IMR-90 (cell line): ENCODE measurements around the gene EIF1. TPM values are rescaled to one million over a fixed set of nuclear protein-coding genes. Genes with fewer than 3 reads are reported as not detected.

Experiments
- ATAC-seq: fragments of 200-7000 bp; cut with Tn5 transposase; 2 replicates; pipeline ENCODE4 v1.9.1; 2020; ENCODE audit warnings: low read depth, mild to moderate bottlenecking, moderate library complexity
- BruUV-seq: library from RNA; stranded (reverse); fragments of 400-500 nt; replicated peaks from 2 replicates; lab custom pipeline; 2021; lab: Mats Ljungman, UMichigan
- CTCF ChIA-PET: fragments of 300-600 bp; formaldehyde crosslinking; extraction: SDS; loops from one replicate; lab custom pipeline; 2021; ENCODE audit warnings: antibody characterized with exemption; lab: Yijun Ruan, JAX
- POLR2A ChIA-PET: fragments of 300-600 bp; sonication (Branson Sonifier 250); formaldehyde crosslinking; loops from one replicate; lab custom pipeline; 2022; ENCODE audit warnings: antibody characterized with exemption; ENCODE audit not compliant: unreplicated experiment; lab: Charles Lee
- DNase-seq: peaks from one replicate; pipeline ENCODE4 v3.0.0; 2013
- H2AFZ ChIP-seq: replicated peaks from 2 replicates; pipeline ENCODE3; 2013; ENCODE audit warnings: low read length, mild to moderate bottlenecking; ENCODE audit not compliant: poor library complexity
- H2AK5ac ChIP-seq: 2 replicates; pipeline ENCODE4 v1.6.1; 2013; ENCODE audit warnings: low read depth, low read length, inconsistent platforms
- H2AK9ac ChIP-seq: replicated peaks from 2 replicates; pipeline ENCODE3; 2013; ENCODE audit warnings: mild to moderate bottlenecking, low read depth, low read length, moderate library complexity; ENCODE audit not compliant: poor library complexity
- H2BK120ac ChIP-seq: 2 replicates; pipeline ENCODE4 v1.6.1; 2013; ENCODE audit warnings: low read depth, low read length, inconsistent platforms
- H2BK15ac ChIP-seq: 3 replicates; pipeline ENCODE4 v1.6.1; 2013; ENCODE audit warnings: low read depth, low read length, inconsistent platforms
- H2BK20ac ChIP-seq: 2 replicates; pipeline ENCODE4 v1.6.1; 2013; ENCODE audit warnings: low read depth, mild to moderate bottlenecking, inconsistent platforms, low read length, moderate library complexity
- H2BK5ac ChIP-seq: 2 replicates; pipeline ENCODE4 v1.6.1; 2013; ENCODE audit warnings: mild to moderate bottlenecking, low read depth, low read length, inconsistent platforms; ENCODE audit not compliant: poor library complexity, severe bottlenecking
- H3K14ac ChIP-seq: replicated peaks from 2 replicates; pipeline ENCODE4 v1.6.1; 2013; ENCODE audit warnings: low read depth, low read length, inconsistent platforms
- H3K18ac ChIP-seq: 2 replicates; pipeline ENCODE4 v1.6.1; 2013; ENCODE audit warnings: low read depth, low read length, control low read depth
- H3K23ac ChIP-seq: 2 replicates; pipeline ENCODE4 v1.6.1; 2013; ENCODE audit warnings: low read depth, low read length, inconsistent platforms
- H3K27ac ChIP-seq: 2 replicates; pipeline ENCODE4 v1.5.1; 2013; ENCODE audit warnings: mild to moderate bottlenecking, control low read depth, low read length; ENCODE audit not compliant: insufficient read depth
- H3K27me3 ChIP-seq: 2 replicates; pipeline ENCODE4 v1.6.1; 2013; ENCODE audit warnings: low read length; ENCODE audit not compliant: control insufficient read depth, insufficient read depth
- H3K36me3 ChIP-seq: 2 replicates; pipeline ENCODE4 v1.6.1; 2013; ENCODE audit warnings: low read length, mixed read lengths; ENCODE audit not compliant: control insufficient read depth, insufficient read depth
- H3K4ac ChIP-seq: 2 replicates; pipeline ENCODE4 v1.6.1; 2013; ENCODE audit warnings: low read depth, low read length, inconsistent platforms
- H3K4me1 ChIP-seq: 2 replicates; pipeline ENCODE4 v1.6.1; 2013; ENCODE audit warnings: low read length, mixed read lengths; ENCODE audit not compliant: control insufficient read depth, insufficient read depth
- H3K4me2 ChIP-seq: 2 replicates; pipeline ENCODE4 v1.6.1; 2013; ENCODE audit warnings: low read depth, mild to moderate bottlenecking, control low read depth, low read length, moderate library complexity
- H3K4me3 ChIP-seq: 2 replicates; pipeline ENCODE4 v1.5.1; 2013; ENCODE audit warnings: low read depth, mild to moderate bottlenecking, control low read depth, low read length, moderate library complexity; ENCODE audit not compliant: insufficient read depth
- H3K56ac ChIP-seq: 2 replicates; pipeline ENCODE4 v1.6.1; 2013; ENCODE audit warnings: low read length, inconsistent platforms; ENCODE audit not compliant: insufficient read depth; ENCODE audit errors: extremely low read depth
- H3K79me1 ChIP-seq, 2 experiments: 2 replicates each; pipeline ENCODE4 v1.6.1; 2013; ENCODE audit warnings: low read length in 2 of 2, inconsistent platforms in 1 of 2, low read depth in 1 of 2
- H3K9ac ChIP-seq: 2 replicates; pipeline ENCODE4 v1.6.1; 2013; ENCODE audit warnings: low read depth, low read length, control low read depth
- H3K9me1 ChIP-seq: 2 replicates; pipeline ENCODE4 v1.6.1; 2013; ENCODE audit warnings: low read length, inconsistent platforms; ENCODE audit not compliant: insufficient read depth
- H3K9me3 ChIP-seq: 2 replicates; pipeline ENCODE4 v1.6.1; 2013; ENCODE audit warnings: low read length; ENCODE audit not compliant: control insufficient read depth, insufficient read depth
- H4K20me1 ChIP-seq: 2 replicates; pipeline ENCODE4 v1.6.1; 2013; ENCODE audit warnings: low read length, inconsistent platforms; ENCODE audit not compliant: insufficient read depth
- H4K5ac ChIP-seq: 2 replicates; pipeline ENCODE4 v1.6.1; 2013; ENCODE audit warnings: mild to moderate bottlenecking, low read depth, low read length, control low read depth
- H4K8ac ChIP-seq, 2 experiments: 2 replicates each; pipeline ENCODE4 v1.6.1; 2013; ENCODE audit warnings: low read depth in 2 of 2, low read length in 2 of 2, control low read depth in 1 of 2, inconsistent platforms in 1 of 2
- H4K91ac ChIP-seq: 2 replicates; pipeline ENCODE4 v1.6.1; 2013; ENCODE audit warnings: low read depth, low read length, inconsistent platforms; ENCODE audit not compliant: insufficient read depth
- RCOR1 ChIP-seq: IDR thresholded peaks from 2 replicates; pipeline ENCODE4 v1.6.1; 2012; ENCODE audit warnings: mild to moderate bottlenecking, low read length, improper control_type of control experiment; ENCODE audit not compliant: insufficient replicate concordance
- WGBS, 2 experiments: methylation state at CpG; one replicate each; pipeline versions ENCODE4 v1.1.5 to v1.1.7; 2013; ENCODE audit warnings: missing lambda C conversion rate in 2 of 2; ENCODE audit not compliant: insufficient read length in 1 of 2; ENCODE audit errors: extremely low coverage in 2 of 2; 5-methylcytosine and 5-hydroxymethylcytosine counted together
- dilution Hi-C: fragments of 300-500 bp; cut with HindIII; formaldehyde crosslinking; loops from one replicate; pipeline ENCODE4 v1.14.3; 2018; ENCODE audit warnings: low sequenced_read_pairs; ENCODE audit not compliant: unreplicated experiment
- in situ Hi-C: fragments of 300-500 bp; cut with MboI; formaldehyde crosslinking; loops from 3 replicates; pipeline ENCODE4 v1.14.3; 2019; ENCODE audit warnings: low sequenced_read_pairs, inconsistent platforms, mixed read lengths
- intact Hi-C: fragments of 100-400 bp; cut with micrococcal nuclease; formaldehyde crosslinking; loops from 2 replicates; pipeline ENCODE4 v1.10.0; 2022
- polyA plus RNA-seq, 3 experiments: library from polyadenylated mRNA; depleted of rRNA; stranded (reverse); fragments of >200 nt; gene quantifications; 2 replicates each; pipeline ENCODE4 v1.2.3, GENCODE V29; 2012; ENCODE audit warnings: low replicate concordance in 1 of 3
- total RNA-seq: library from RNA; depleted of rRNA; stranded (reverse); fragments of >200 nt; gene quantifications from 2 replicates; pipeline ENCODE4 v1.2.3, GENCODE V29; 2012

Gene EIF1
- total and polyA plus RNA-seq, 2 of the 4 experiments (the other 2 are of a cell fraction): 89.4 to 381 TPM

- no peak for TF ChIP-seq RCOR1
- CTCF ChIA-PET: no interaction called here
- no TSS peak for BruUV-seq
- no peak overlapping the region for H2BK120ac ChIP-seq
- H3K9me1 ChIP-seq: no peaks in the 10 kb centered on the region
- no peak overlapping the region for H3K4me3 ChIP-seq
- dilution Hi-C loops: no loop called here
- H3K9me3 ChIP-seq: no peaks in the 10 kb centered on the region
- peaks cover 6% of the 10 kb centered on the region for H3K4me1 ChIP-seq
- H4K91ac ChIP-seq: no peak overlapping the region
- no peak overlapping the region for H3K23ac ChIP-seq
- no CpG with 5 or more reads among the region's 5 CpGs for WGBS, 2 experiments
- no peak overlapping the region for H3K56ac ChIP-seq
- H3K14ac ChIP-seq: no peak overlapping the region
- in situ Hi-C loops: no loop called here
- DNase-seq (no peak), ATAC-seq (no peak)
- H2BK20ac ChIP-seq: no peak overlapping the region
- H3K4me2 ChIP-seq: no peak overlapping the region
- no peak overlapping the region for H2AK9ac ChIP-seq
- no peak overlapping the region for H2AFZ ChIP-seq
- H2BK5ac ChIP-seq: no peak overlapping the region
- H4K20me1 ChIP-seq: no peaks in the 10 kb centered on the region
- no peak overlapping the region for H3K27ac ChIP-seq
- peaks cover 7% of the 10 kb centered on the region for H3K27me3 ChIP-seq
- no peak overlapping the region for H4K5ac ChIP-seq
- intact Hi-C loops: no loop called here
- H3K9ac ChIP-seq: no peak overlapping the region
- no peak overlapping the region for H4K8ac ChIP-seq
- peaks cover 0 to under 1% of the 10 kb centered on the region in 2 experiments; a peak in 2 of 4 replicates for H3K79me1 ChIP-seq
- no peak overlapping the region for H2AK5ac ChIP-seq
- POLR2A ChIA-PET: no interaction called here
- no peak overlapping the region for H3K18ac ChIP-seq
- no peak overlapping the region for H3K4ac ChIP-seq
- no peaks in the 10 kb centered on the region for H3K36me3 ChIP-seq
- no peak overlapping the region for H2BK15ac ChIP-seq
Observed at GRCh38 chr17:41682631-41683030, 6.1 kb upstream of the EIF1 start.
